ENCODE results near the gene LBP.
"Not testable (repeated sequence)": the region's sequence is repeated elsewhere in the genome, so short reads cannot be mapped to it uniquely, and the experiment has no call there.

The LBP gene

GRCh38 chr20:38402816-38403215 lies 56.5 kb downstream of the LBP start:
- DNase-seq, result no peak

- DNase-seq, result no peak
Measured at GRCh38 chr20:38404016-38404415, 57.7 kb downstream of the LBP start.

DNA sequence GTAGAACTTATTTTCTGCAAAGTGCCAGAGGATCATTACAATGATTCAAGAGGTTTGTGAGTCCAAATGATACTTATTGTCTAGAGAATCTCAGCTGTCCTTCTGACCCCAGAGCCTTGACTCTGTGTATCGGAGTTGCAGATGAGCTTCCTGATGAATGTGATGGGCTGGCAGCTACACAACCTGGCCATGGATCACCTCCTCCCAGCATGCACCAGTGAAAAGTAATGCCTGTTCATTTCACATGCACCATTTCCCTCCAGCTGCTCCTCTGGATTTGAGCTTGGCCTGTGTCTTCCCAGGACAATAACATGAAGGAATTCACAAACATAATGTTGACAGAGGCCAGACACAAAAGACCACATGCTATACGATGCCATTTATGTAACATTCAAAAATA lies 58.9 kb downstream of the LBP start:
- no peak for DNase-seq

DNA sequence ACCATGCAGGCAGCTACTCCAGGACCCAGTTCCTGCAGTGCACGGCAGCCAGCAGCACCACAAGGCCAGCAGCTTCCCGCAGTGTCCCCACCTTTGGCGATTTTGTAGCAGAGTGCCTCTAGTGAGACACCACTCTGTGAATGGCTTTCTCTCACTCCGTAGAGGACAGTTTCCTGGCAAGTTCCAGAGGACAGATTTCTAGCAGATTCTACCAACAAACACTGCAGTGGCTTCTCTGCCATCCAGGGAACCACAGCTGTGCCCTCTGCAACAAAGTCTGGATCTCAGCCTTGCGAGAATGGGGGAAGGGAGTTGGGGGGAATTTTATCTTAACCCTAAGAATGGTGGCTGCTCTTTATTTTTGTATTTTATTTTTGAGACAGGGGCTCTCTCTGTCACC lies 60.2 kb downstream of the LBP start:
- no peak for DNase-seq

- no peak for DNase-seq
Measured at GRCh38 chr20:38407321-38407720, 61.0 kb downstream of the LBP start.

DNA sequence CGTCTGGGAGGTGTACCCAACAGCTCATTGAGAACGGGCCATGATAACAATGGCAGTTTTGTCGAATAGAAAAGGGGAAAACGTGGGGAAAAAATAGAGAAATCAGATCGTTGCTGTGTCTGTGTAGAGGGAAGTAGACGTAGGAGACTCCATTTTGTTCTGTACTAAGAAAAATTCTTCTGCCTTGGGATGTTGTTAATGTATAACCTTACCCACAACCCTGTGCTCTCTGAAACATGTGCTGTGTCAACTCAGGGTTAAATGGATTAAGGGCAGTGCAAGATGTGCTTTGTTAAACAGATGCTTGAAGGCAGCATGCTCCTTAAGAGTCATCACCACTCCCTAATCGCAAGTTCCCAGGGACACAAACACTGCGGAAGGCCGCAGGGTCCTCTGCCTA lies 61.5 kb downstream of the LBP start:
- DNase-seq, result not testable (repeated sequence)

DNA sequence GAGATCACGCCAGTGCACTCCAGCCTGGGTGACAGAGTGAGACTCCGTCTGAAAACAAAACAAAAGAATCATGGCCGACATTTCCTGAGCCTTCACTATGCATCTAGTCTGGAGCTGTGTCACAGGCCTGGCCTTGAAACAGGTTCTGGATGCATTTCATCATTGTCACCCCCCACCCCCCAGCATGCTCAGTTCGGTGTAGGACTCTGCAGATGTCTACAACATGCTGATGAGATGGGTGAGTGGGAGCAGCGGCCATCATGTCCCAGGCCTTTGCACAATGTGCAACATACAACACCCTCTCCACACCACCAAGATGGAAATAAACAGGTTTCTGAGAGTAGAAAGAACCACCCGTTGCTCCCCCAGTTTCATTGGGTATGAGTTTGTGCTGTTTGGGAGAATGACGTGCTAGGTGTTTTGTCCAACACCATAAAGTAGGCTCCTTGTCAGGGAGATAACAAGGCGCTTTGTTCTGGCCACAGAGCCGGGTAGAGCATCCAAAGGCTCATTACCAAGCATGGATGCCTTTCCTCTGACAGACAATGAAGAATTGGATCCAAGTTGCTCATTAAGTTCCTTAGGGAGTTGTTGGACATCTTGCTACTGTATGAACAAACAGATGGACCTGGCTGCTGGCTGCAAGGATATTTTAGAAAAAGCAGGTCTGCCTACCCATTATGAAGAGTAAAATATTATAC lies 66.7 kb downstream of the LBP start:
- no peak for DNase-seq

DNA sequence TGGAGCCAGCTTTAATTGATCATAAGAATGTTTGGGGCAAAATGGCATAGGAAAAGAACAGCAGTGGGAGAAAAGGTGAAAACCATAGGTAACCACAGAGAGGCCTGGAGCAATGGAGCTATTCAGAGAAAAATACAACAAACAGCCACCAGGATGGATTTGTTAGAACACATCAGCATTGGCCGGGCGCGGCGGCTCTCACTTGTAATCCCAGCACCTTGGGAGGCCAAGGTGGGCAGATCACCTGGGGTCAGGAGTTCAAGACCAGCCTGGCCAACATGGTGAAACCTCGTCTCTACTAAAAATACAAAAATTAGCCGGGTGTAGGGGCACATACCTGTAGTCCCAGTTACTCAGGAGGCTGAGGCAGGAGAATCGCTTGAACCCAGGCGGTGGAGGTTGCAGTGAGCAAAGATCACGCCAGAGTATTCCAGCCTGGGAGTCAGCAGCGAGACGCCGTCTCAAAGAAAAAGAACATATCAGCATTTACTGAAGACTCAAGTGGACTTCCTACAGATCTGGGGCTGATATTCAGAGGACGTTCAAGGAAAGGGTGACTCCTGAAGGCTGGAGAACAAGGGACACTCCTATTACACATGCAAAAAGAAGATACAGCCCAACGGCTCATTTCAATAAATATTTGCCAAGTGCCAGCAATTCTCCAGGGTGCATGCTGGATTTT lies 68.6 kb downstream of the LBP start:
- no peak for DNase-seq

- DNase-seq, result no peak
Measured at GRCh38 chr20:38418509-38419204, 72.4 kb downstream of the LBP start.

- no peak for DNase-seq
Measured at GRCh38 chr20:38420388-38421085, 74.3 kb downstream of the LBP start.

- DNase-seq, result no peak
Measured at GRCh38 chr20:38421915-38422314, 75.6 kb downstream of the LBP start.

DNA sequence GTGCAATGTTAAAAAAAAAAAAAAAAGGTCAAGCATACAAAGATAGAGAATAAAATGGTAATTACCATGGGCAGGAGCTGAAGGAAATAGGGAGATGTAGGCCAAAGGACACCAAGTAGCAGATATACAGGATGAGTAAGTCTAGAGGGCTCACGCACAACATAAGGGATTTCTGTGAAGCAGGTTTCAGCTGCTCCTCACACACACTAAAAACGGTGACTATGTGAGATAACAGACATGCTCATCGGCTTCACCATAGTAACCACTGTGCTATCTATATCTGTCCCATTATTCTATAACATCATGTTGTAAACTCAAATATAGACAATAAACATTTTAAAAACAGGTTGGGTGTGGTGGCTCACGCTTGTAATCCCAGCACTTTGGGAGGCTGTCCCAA lies 77.3 kb downstream of the LBP start:
- no peak for DNase-seq

GRCh38 chr20:38424401-38424800 lies 78.1 kb downstream of the LBP start:
- no peak for DNase-seq

DNA sequence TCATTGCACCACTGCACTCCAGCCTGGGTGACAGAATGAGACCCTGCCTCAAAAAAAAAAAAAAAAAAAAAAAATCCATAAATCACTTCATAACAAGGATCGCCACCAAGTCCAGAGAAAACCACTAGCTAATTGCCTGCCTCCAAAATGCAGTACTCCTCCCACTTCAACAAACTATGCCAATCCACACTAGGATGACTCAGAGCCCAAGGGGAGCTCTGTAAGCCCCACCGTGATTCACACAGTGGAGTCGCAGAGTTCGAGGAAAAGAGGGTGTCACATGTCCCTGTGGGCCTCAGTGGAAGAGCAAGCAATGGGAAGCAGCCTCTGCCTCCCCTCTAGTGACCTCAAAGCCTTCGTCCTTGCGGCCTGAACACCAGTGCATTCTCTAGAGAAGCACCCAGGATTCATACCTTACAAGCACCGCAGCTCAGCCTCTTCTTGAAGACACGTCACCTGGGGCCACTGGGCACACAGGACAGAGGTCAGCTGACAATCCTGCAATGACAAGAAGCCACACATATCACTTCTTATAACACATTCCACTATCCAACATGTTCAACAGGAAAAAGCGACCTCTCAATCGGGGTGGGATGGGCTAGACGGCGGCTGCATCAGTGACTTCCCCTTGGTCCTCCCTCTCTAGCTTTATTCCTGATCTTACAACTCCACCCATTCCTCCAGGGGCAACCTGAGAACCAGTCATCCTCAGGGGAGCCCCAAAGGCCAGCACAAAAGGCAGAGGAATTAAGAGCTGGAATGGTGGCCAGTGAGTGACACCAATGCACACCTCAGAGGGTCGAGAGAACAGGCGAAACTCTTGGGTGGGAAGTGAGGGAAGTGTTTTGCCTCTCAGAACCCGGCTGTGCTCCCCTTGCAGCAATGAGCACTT lies 80.0 kb downstream of the LBP start:
- no peak for DNase-seq

All from activated T-cell treated with anti-CD3 and anti-CD28 coated beads, Interleukin-2, amount 50 U/mL, for 1 hour (primary cell).